Measurements from ENCODE around the gene PCSK4. TPM values are rescaled to one million over a fixed set of nuclear protein-coding genes. Genes with fewer than 3 reads are reported as not detected.

The PCSK4 gene
- polyA plus RNA-seq, 1 donor (not counting 4 experiments of a cell fraction or from before 2014, with no cell fraction given), result 0.25 TPM

- no peaks in the 10 kb centered on the region for H3K9me3 ChIP-seq (ENCODE audit: control insufficient read depth, low read depth, low read length)
- no peaks in the 10 kb centered on the region for H3K79me2 ChIP-seq (ENCODE audit: control insufficient read depth, insufficient read depth, low read length)
- dilution Hi-C loops (cut with MboI; ENCODE audit: extremely low pct_ligation_motif_present, low sequenced_read_pairs), result no loop called here
- peak; percentile 50 for TF ChIP-seq EZH2 (IDR thresholded peaks at IDR 0.05; ENCODE audit: low read length)
- TF ChIP-seq, protein P1, sequence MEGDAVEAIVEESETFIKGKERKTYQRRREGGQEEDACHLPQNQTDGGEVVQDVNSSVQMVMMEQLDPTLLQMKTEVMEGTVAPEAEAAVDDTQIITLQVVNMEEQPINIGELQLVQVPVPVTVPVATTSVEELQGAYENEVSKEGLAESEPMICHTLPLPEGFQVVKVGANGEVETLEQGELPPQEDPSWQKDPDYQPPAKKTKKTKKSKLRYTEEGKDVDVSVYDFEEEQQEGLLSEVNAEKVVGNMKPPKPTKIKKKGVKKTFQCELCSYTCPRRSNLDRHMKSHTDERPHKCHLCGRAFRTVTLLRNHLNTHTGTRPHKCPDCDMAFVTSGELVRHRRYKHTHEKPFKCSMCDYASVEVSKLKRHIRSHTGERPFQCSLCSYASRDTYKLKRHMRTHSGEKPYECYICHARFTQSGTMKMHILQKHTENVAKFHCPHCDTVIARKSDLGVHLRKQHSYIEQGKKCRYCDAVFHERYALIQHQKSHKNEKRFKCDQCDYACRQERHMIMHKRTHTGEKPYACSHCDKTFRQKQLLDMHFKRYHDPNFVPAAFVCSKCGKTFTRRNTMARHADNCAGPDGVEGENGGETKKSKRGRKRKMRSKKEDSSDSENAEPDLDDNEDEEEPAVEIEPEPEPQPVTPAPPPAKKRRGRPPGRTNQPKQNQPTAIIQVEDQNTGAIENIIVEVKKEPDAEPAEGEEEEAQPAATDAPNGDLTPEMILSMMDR (optimal IDR thresholded peaks at IDR 0.05 in 1 of 3, IDR thresholded peaks at IDR 0.05 in 1 of 3, conservative IDR thresholded peaks at IDR 0.05 in 1 of 3; ENCODE audit: extremely low read depth in 1 of 3, insufficient read depth in 2 of 3, low read length in 3 of 3), result no peak
- no peak overlapping the region for H2AFZ ChIP-seq (ENCODE audit: control insufficient read depth, low read length)
- H3K27me3 ChIP-seq (ENCODE audit: control insufficient read depth, extremely low read depth, insufficient read depth, low read length), result peaks cover 84% of the 10 kb centered on the region
- H3K9ac ChIP-seq (ENCODE audit: control insufficient read depth, extremely low read depth, insufficient read depth, low read length), result no peak overlapping the region
- H3K4me3 ChIP-seq (ENCODE audit: control insufficient read depth in 2 of 3, extremely low read depth in 1 of 3, insufficient read depth in 2 of 3, low read depth in 1 of 3, low read length in 3 of 3), result no peak overlapping the region
- H3K4me1 ChIP-seq (ENCODE audit: control insufficient read depth, extremely low read depth, insufficient read depth, low read length), result peaks cover 2% of the 10 kb centered on the region
- H3K4me2 ChIP-seq (ENCODE audit: control insufficient read depth, extremely low read depth, insufficient read depth, low read depth, low read length), result no peak overlapping the region
- no peaks in the 10 kb centered on the region for H3K36me3 ChIP-seq (ENCODE audit: control insufficient read depth in 2 of 2, extremely low read depth in 1 of 2, insufficient read depth in 2 of 2, low read length in 2 of 2)
- no peak for DNase-seq (ENCODE audit: low read depth, low spot score)
- H4K20me1 ChIP-seq (ENCODE audit: control insufficient read depth, extremely low read depth, insufficient read depth, low read length), result no peaks in the 10 kb centered on the region
- FAIRE-seq, result no peak
- H3K9me1 ChIP-seq (ENCODE audit: control insufficient read depth, extremely low read depth, insufficient read depth, low read length), result no peaks in the 10 kb centered on the region
- no peak overlapping the region for H3K27ac ChIP-seq (ENCODE audit: control insufficient read depth, insufficient read depth, low read length)
Observed at GRCh38 chr19:1450735-1451731, 39.1 kb downstream of the PCSK4 start.

GRCh38 chr19:1449467-1450442 is 40.4 kb downstream of the PCSK4 start, which contains the start of gene APC2:
TSS of gene APC2 (plus strand) at chr19:1450121. CDS start at chr19:1453002, 2,881 bp downstream.
- Histone ChIP-seq H3K4me1 (ENCODE audit: control insufficient read depth, extremely low read depth, insufficient read depth, low read length) (no peaks in the 10 kb centered on the region), H3K4me3 (ENCODE audit: control insufficient read depth in 2 of 3, extremely low read depth in 1 of 3, insufficient read depth in 2 of 3, low read depth in 1 of 3, low read length in 3 of 3) (no peak within 1 kb of the TSS), H3K9me3 (ENCODE audit: control insufficient read depth, low read depth, low read length) (no peaks in the 10 kb centered on the region), H3K9me1 (ENCODE audit: control insufficient read depth, extremely low read depth, insufficient read depth, low read length) (no peaks in the 10 kb centered on the region), H3K36me3 (ENCODE audit: control insufficient read depth in 2 of 2, extremely low read depth in 1 of 2, insufficient read depth in 2 of 2, low read length in 2 of 2) (no peaks in the 10 kb centered on the region), H3K9ac (ENCODE audit: control insufficient read depth, extremely low read depth, insufficient read depth, low read length) (no peak within 1 kb of the TSS), H3K79me2 (ENCODE audit: control insufficient read depth, insufficient read depth, low read length) (no peaks in the 10 kb centered on the region), H3K27me3 (ENCODE audit: control insufficient read depth, extremely low read depth, insufficient read depth, low read length) (peaks cover 84% of the 10 kb centered on the region), H3K4me2 (ENCODE audit: control insufficient read depth, extremely low read depth, insufficient read depth, low read depth, low read length) (no peak within 1 kb of the TSS), H4K20me1 (ENCODE audit: control insufficient read depth, extremely low read depth, insufficient read depth, low read length) (no peaks in the 10 kb centered on the region), H3K27ac (ENCODE audit: control insufficient read depth, insufficient read depth, low read length) (no peak within 1 kb of the TSS), H2AFZ (ENCODE audit: control insufficient read depth, low read length) (no peak within 1 kb of the TSS)
- DNase-seq (ENCODE audit: low read depth, low spot score) (no peak), FAIRE-seq (no peak)
- TF ChIP-seq, protein P1 (optimal IDR thresholded peaks at IDR 0.05 in 1 of 3, IDR thresholded peaks at IDR 0.05 in 1 of 3, conservative IDR thresholded peaks at IDR 0.05 in 1 of 3; ENCODE audit: extremely low read depth in 1 of 3, insufficient read depth in 2 of 3, low read length in 3 of 3), result no peak
- peak; percentile 62 for TF ChIP-seq EZH2 (IDR thresholded peaks at IDR 0.05; ENCODE audit: low read length)
- dilution Hi-C loops (cut with MboI; ENCODE audit: extremely low pct_ligation_motif_present, low sequenced_read_pairs), result no loop called here
